Fibroblast of lung (primary cell): ENCODE data around the gene FSTL4.

Source experiments
- CTCF ChIP-seq, 2 donors: IDR thresholded peaks in 1 of 2; conservative IDR thresholded peaks in 1 of 2; 1 replicate in 1 of 2; 2 replicates in 1 of 2; pipeline ENCODE4 v1.5.1; 2011 to 2012; ENCODE audit warnings: low read length in 2 of 2, control low read depth in 1 of 2, inconsistent platforms in 1 of 2, low read depth in 1 of 2, mild to moderate bottlenecking in 1 of 2
- EZH2 ChIP-seq: IDR thresholded peaks from 2 replicates; pipeline ENCODE4 v1.5.1; 2012; ENCODE audit warnings: low read length, control low read depth, mild to moderate bottlenecking; ENCODE audit errors: missing control alignments

DNA sequence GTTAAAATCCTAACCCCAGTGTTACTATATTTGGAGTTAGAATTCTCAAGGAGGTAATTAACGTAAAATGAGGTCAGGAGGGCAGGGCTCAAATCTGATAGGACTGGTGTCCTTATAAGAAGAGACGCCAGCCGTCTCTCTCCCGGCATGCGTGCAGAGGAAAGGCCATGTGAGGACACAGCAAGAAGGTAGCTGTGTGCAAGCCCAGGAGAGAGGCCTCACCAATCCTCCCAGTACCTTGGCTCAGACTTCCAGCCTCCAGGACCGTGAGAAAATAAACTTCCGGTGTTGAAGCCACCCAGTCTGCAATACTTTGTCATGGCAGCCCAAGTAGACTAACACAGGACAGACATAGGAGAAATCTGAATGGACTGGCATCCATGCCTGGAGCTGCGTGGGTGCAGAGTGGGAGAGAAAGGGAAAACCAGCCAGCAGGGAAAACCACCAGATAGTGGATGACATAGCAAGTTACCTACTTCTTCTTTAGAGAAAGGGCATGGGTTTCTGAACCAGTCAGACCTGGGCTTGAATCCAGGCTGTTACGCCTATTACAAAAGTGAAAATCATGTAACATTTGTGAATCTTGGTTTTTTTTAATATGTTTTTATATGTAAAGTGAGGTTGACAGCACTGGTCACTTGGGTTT lies 89.2 kb downstream of the FSTL4 start:
- TF ChIP-seq CTCF (conservative IDR thresholded peaks at IDR 0.05 in 1 of 2, IDR thresholded peaks at IDR 0.05 in 1 of 2; ENCODE audit: low read depth in 1 of 2, low read length in 2 of 2) = no peak
- no peak for TF ChIP-seq EZH2
